HepG2 (cell line): ENCODE results near the gene ANXA2. TPM values are rescaled to one million over a fixed set of nuclear protein-coding genes. Genes with fewer than 3 reads are reported as not detected.

Source experiments
- AKNA ChIP-seq: sonication (generic); formaldehyde crosslinking; IDR thresholded peaks from 2 replicates; pipeline ENCODE4 v1.4.0; 2020; ENCODE audit warnings: missing genetic modification reagents, borderline replicate concordance
- ARID5B ChIP-seq: IDR thresholded peaks from 2 replicates; pipeline ENCODE4 v1.4.0; 2020; ENCODE audit warnings: mild to moderate bottlenecking, missing genetic modification reagents
- HOXA3 ChIP-seq: sonication (generic); formaldehyde crosslinking; IDR thresholded peaks from 2 replicates; pipeline ENCODE4 v1.5.0; 2020; ENCODE audit warnings: missing genetic modification reagents
- KAT8 ChIP-seq: IDR thresholded peaks from 2 replicates; pipeline ENCODE4 v1.6.1; 2016; ENCODE audit warnings: missing genetic modification reagents, missing compliant biosample characterization
- LRRFIP1 ChIP-seq: sonication (generic); formaldehyde crosslinking; conservative IDR thresholded peaks from 2 replicates; pipeline ENCODE4 v1.4.0; 2020; ENCODE audit warnings: missing genetic modification reagents
- ZNF160 ChIP-seq: sonication (generic); formaldehyde crosslinking; IDR thresholded peaks from 2 replicates; pipeline ENCODE4 v1.8.0; 2022; ENCODE audit warnings: mild to moderate bottlenecking, inconsistent platforms, missing genetic modification reagents
- ZNF205 ChIP-seq: IDR thresholded peaks from 2 replicates; pipeline ENCODE4 v1.6.1; 2018; ENCODE audit warnings: missing biosample characterization, missing genetic modification reagents
- ZNF530 ChIP-seq: sonication (generic); formaldehyde crosslinking; IDR thresholded peaks from 2 replicates; pipeline ENCODE4 v1.5.0; 2020; ENCODE audit warnings: low read depth, mild to moderate bottlenecking, missing genetic modification reagents
- ZSCAN9 ChIP-seq: IDR thresholded peaks from 2 replicates; pipeline ENCODE4 v1.6.1; 2016; ENCODE audit warnings: borderline replicate concordance
- polyA plus RNA-seq, 8 experiments: library from polyadenylated mRNA; depleted of rRNA in 3 of 8; stranded (reverse) in 7 of 8; unstranded in 1 of 8; fragments of >200 nt; fragmentation: Illumina TruSeq in 4 of 8; extraction: Trizol in 4 of 8; gene quantifications; 2 replicates each; pipeline versions ENCODE4 v1.2.1 to v1.2.3, GENCODE V29; 2011 to 2016; ENCODE audit warnings: low read depth in 4 of 8, missing spikeins in 1 of 8, mixed read lengths in 1 of 8; ENCODE audit not compliant: insufficient read depth in 1 of 8
- total RNA-seq, 5 experiments: library from RNA; depleted of rRNA; stranded (reverse); fragments of >200 nt; fragmentation: Illumina TruSeq; extraction: Trizol; gene quantifications; 2 replicates each; pipeline ENCODE4 v1.2.3, GENCODE V29; 2016; ENCODE audit warnings: low read depth in 1 of 5

ANXA2 gene
- total and polyA plus RNA-seq, 2 of the 13 experiments (the other 11 are each of a cell fraction or from before 2014, with no cell fraction given): 196 to 613 TPM

DNA sequence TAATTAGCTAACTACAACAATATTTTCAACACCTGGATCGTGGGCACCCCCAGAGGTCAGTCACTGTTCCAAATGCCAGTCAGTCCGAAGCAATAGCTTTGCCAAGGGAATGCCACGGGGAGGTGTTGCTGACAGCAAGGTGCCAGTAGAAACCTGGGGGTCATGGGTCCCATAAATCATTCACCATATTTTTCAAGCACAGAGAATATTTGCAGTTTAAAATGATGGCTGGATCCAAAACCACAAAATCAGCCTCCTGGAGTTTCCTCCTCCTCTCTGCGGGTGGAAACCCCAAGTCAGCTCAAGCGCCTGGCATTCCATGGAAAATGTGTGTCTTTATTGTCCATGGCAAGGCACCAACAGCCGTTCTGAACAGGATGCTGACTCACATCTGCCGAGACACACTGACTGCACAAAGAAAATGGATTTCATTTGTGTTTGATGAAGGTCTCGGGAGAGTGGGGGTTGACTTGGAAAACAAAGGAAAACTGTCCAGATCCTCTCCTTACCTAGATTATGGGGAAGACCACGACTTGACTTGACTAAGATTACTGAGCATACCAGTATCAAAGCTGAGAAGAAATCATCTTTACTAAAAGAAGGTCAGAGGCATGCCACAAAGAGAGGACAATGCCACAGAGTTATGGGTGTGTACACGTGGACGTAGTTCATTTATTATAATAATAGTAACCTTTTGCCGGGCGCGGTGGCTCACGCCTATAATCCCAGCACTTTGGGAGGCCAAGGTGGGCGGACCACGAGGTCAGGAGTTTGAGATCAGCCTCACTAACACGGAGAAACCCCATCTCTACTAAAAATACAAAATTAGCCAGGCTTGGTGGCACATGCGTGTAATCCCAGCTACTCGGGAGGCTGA is 26.4 kb downstream of the ANXA2 start (continued):
- TF ChIP-seq ZNF205 (no peak), ZSCAN9 (CRISPR knock-in tag) (no peak), ZNF160 (CRISPR knock-in tag) (no peak), HOXA3 (no peak), ARID5B (CRISPR knock-in tag) (0 out of 2 replicates have a peak, but pooled peaks have one; percentile 28), AKNA (no peak), KAT8 (CRISPR knock-in tag) (no peak), ZNF530 (CRISPR knock-in tag) (no peak), LRRFIP1 (CRISPR knock-in tag) (no peak)
